ENCODE measurements around the gene OXA1L. TPM values are rescaled to one million over a fixed set of nuclear protein-coding genes. Genes with fewer than 3 reads are reported as not detected.

Gene OXA1L
- total and polyA plus RNA-seq, 2 of the 13 experiments (the other 11 are each of a cell fraction or from before 2014, with no cell fraction given): 230 to 589 TPM

DNA sequence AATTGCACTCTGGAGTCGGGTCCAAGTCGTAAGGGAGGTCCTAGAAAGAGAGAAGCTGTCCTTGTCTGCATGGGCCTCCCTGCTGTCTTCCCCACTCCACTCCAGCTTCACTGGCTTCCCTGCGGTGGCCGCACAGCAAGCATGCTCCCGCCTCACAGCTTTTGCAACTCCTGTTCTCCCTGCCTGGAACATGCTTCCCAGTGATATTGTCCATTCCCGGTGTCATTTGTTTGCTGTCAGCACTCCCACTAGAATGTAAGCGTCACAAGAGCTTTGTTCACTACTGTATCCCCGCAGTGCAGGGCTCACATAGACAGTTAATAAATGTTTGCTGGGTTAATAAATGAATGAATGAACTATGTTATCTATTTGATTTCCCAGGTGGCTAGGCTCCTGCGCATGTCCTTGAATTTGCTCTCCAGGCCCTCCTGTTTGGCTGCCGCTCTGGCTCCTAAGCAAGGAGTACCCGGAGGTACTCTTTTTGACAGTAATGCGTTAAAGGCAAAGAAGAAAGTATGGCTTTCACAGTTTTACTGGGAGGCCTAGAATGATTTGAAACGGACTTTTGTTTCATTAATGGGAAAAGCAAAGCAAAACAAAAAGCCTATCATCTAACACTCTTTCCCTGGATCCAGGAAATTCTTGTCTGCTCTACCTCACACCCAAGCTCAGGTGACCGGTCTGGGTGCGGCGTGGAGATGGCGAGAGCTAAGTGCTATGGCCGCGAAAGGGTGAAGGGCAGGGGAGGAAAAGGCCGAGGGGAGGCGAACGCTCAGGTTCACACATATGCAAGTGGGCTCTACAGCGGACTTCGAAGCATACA, 54.9 kb downstream of the OXA1L start (continued):
- TF ChIP-seq NR1H2 (CRISPR knock-in tag; IDR thresholded peaks at IDR 0.05; ENCODE audit: borderline replicate concordance, low read depth): no peak
- TF ChIP-seq RXRB (CRISPR knock-in tag; IDR thresholded peaks at IDR 0.05; ENCODE audit: borderline replicate concordance): peak; percentile 81
- TF ChIP-seq CREB1 (IDR thresholded peaks at IDR 0.05): peak; percentile 37; the same call in 1 of the 2 replicates
- TF ChIP-seq CREB1 (CRISPR knock-in tag; IDR thresholded peaks at IDR 0.05): no peak
- peak; percentile 69 for TF ChIP-seq SAP130 (CRISPR knock-in tag; IDR thresholded peaks at IDR 0.05; ENCODE audit: low read depth)
- TF ChIP-seq ZNF7 (CRISPR knock-in tag; IDR thresholded peaks at IDR 0.05): peak; percentile 46; the same call in 1 of the 2 replicates
- TF ChIP-seq, protein P1, sequence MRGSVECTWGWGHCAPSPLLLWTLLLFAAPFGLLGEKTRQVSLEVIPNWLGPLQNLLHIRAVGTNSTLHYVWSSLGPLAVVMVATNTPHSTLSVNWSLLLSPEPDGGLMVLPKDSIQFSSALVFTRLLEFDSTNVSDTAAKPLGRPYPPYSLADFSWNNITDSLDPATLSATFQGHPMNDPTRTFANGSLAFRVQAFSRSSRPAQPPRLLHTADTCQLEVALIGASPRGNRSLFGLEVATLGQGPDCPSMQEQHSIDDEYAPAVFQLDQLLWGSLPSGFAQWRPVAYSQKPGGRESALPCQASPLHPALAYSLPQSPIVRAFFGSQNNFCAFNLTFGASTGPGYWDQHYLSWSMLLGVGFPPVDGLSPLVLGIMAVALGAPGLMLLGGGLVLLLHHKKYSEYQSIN (CRISPR knock-in tag; IDR thresholded peaks at IDR 0.05; ENCODE audit: borderline replicate concordance): no peak
- TF ChIP-seq, protein P2, sequence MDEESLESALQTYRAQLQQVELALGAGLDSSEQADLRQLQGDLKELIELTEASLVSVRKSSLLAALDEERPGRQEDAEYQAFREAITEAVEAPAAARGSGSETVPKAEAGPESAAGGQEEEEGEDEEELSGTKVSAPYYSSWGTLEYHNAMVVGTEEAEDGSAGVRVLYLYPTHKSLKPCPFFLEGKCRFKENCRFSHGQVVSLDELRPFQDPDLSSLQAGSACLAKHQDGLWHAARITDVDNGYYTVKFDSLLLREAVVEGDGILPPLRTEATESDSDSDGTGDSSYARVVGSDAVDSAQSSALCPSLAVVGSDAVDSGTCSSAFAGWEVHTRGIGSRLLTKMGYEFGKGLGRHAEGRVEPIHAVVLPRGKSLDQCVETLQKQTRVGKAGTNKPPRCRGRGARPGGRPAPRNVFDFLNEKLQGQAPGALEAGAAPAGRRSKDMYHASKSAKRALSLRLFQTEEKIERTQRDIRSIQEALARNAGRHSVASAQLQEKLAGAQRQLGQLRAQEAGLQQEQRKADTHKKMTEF (CRISPR knock-in tag; IDR thresholded peaks at IDR 0.05): peak; percentile 84
- TF ChIP-seq, protein P3, sequence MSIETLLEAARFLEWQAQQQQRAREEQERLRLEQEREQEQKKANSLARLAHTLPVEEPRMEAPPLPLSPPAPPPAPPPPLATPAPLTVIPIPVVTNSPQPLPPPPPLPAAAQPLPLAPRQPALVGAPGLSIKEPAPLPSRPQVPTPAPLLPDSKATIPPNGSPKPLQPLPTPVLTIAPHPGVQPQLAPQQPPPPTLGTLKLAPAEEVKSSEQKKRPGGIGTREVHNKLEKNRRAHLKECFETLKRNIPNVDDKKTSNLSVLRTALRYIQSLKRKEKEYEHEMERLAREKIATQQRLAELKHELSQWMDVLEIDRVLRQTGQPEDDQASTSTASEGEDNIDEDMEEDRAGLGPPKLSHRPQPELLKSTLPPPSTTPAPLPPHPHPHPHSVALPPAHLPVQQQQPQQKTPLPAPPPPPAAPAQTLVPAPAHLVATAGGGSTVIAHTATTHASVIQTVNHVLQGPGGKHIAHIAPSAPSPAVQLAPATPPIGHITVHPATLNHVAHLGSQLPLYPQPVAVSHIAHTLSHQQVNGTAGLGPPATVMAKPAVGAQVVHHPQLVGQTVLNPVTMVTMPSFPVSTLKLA (IDR thresholded peaks at IDR 0.05): no peak
- TF ChIP-seq ZNF367 (CRISPR knock-in tag; IDR thresholded peaks at IDR 0.05; ENCODE audit: borderline replicate concordance): no peak
- TF ChIP-seq, protein P4, sequence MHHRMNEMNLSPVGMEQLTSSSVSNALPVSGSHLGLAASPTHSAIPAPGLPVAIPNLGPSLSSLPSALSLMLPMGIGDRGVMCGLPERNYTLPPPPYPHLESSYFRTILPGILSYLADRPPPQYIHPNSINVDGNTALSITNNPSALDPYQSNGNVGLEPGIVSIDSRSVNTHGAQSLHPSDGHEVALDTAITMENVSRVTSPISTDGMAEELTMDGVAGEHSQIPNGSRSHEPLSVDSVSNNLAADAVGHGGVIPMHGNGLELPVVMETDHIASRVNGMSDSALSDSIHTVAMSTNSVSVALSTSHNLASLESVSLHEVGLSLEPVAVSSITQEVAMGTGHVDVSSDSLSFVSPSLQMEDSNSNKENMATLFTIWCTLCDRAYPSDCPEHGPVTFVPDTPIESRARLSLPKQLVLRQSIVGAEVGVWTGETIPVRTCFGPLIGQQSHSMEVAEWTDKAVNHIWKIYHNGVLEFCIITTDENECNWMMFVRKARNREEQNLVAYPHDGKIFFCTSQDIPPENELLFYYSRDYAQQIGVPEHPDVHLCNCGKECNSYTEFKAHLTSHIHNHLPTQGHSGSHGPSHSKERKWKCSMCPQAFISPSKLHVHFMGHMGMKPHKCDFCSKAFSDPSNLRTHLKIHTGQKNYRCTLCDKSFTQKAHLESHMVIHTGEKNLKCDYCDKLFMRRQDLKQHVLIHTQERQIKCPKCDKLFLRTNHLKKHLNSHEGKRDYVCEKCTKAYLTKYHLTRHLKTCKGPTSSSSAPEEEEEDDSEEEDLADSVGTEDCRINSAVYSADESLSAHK (CRISPR knock-in tag; IDR thresholded peaks at IDR 0.05; ENCODE audit: borderline replicate concordance): no peak
- TF ChIP-seq SNAI1 (CRISPR knock-in tag; IDR thresholded peaks at IDR 0.05; ENCODE audit: borderline replicate concordance): peak; percentile 68; the same call in 1 of the 2 replicates
- TF ChIP-seq BRD4 (CRISPR knock-in tag; IDR thresholded peaks at IDR 0.05): 0 out of 2 replicates have a peak, but pooled peaks have one; percentile 44
- TF ChIP-seq PHF21A (CRISPR knock-in tag; IDR thresholded peaks at IDR 0.05): peak; percentile 53; the same call in 1 of the 2 replicates
- peak; percentile 69; the same call in 1 of the 2 replicates for TF ChIP-seq ZNF160 (CRISPR knock-in tag; IDR thresholded peaks at IDR 0.05)
- no peak for TF ChIP-seq FOXM1 (CRISPR knock-in tag; IDR thresholded peaks at IDR 0.05)
- TF ChIP-seq NFE2L2 (IDR thresholded peaks at IDR 0.05; ENCODE audit: low read length): no peak
- TF ChIP-seq RNF2 (conservative IDR thresholded peaks at IDR 0.05; ENCODE audit: low read depth): peak; percentile 94
- TF ChIP-seq, protein P5, sequence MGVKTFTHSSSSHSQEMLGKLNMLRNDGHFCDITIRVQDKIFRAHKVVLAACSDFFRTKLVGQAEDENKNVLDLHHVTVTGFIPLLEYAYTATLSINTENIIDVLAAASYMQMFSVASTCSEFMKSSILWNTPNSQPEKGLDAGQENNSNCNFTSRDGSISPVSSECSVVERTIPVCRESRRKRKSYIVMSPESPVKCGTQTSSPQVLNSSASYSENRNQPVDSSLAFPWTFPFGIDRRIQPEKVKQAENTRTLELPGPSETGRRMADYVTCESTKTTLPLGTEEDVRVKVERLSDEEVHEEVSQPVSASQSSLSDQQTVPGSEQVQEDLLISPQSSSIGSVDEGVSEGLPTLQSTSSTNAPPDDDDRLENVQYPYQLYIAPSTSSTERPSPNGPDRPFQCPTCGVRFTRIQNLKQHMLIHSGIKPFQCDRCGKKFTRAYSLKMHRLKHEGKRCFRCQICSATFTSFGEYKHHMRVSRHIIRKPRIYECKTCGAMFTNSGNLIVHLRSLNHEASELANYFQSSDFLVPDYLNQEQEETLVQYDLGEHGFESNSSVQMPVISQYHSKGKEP (CRISPR knock-in tag; IDR thresholded peaks at IDR 0.05): peak; percentile 77; the same call in 1 of the 2 replicates
- TF ChIP-seq MZF1 (CRISPR knock-in tag; IDR thresholded peaks at IDR 0.05; ENCODE audit: borderline replicate concordance): no peak

All from HepG2 (cell line).